Stimulated activated CD4-positive, alpha-beta T cell treated with anti-CD3 and anti-CD28 coated beads, Interleukin-2, amount 100 ng/mL, for 4 hours (primary cell): ENCODE results near the gene ZNF200.
A peak's percentile ranks its signal among the peaks of the same experiment; 100 is the strongest.
"Not testable (repeated sequence)": the region's sequence is repeated elsewhere in the genome, so short reads cannot be mapped to it uniquely, and the experiment has no call there.

Experiments
- DNase-seq: peaks from one replicate; pipeline ENCODE4 v3.0.0-alpha.2; 2020; ENCODE audit warnings: low read depth

ZNF200 gene

DNA sequence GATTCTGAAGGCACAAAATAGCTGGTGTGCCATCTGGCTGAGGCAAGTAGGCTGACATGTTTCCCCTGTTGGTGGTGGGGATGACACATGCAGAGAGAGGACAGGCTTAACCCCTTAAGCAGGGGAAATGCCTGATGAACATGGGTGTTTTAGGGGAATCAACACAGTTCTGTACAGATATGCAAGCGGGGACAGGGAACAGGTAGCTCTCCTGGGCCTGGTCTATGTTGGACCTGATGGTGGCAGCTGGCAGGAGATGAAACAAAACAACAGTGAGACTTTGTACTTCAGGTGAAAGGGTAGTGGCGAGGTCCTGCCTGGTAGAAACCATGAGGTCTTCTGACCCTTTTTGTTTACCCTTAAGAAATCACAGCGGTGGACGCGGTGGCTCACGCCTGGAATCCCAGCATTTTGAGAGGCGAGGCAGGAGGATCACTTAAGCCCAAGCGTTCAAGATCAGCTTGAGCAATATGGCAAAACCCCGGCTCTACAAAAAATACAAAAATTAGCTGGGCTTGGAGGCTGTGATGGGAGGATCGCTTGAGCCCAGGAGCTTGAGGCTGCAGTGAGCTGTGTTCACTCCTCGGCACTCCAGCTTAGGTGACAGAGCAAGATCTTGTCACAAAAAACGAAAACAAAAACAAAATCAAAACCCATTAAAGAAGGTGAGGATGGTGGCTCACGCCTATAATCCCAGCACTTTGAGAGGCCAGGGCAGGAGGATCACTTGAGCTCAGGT, 36.5 kb downstream of the ZNF200 start:
- no peak for DNase-seq

DNA sequence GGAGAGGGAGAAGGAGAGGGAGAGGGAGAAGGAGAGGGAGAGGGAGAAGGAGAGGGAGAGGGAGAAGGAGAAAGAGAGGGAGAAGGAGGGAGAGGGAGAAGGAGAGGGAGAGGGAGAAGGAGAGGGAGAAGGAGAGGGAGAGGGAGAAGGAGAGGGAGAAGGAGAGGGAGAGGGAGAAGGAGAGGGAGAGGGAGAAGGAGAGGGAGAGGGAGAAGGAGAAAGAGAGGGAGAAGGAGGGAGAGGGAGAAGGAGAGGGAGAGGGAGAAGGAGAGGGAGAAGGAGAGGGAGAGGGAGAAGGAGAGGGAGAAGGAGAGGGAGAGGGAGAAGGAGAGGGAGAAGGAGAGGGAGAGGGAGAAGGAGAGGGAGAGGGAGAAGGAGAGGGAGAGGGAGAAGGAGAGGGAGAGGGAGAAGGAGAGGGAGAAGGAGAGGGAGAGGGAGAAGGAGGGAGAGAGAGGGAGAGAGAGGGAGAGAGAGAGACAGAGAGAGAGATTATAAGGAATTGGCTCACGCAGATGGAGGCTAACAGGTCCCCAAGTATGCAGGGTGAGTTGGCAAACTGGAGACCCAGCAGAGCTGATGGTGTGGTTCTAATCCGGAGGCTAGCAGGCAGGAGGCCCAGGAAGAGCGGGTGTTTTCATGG, 37.1 kb downstream of the ZNF200 start:
- DNase-seq, result not testable (repeated sequence)

DNA sequence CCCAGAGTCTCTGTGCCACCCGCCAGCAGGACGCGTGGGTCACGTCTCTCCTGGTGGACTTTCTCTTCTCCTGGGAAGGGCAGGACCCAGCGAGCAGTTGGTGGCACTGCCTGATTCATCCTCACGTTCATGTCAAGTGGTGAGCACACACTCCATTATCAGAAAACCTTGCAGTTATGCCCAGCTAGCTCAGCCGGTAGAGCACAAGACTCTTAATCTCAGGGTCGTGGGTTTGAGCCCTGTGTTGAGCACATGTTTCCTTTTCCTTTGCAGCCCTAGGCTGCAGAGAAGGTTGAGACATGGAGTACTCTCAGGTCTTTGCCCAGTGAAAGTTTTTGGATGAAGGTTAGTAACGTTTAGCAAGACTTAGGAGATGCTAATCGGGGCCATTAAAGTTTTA, 39.0 kb downstream of the ZNF200 start:
- no peak for DNase-seq

DNA sequence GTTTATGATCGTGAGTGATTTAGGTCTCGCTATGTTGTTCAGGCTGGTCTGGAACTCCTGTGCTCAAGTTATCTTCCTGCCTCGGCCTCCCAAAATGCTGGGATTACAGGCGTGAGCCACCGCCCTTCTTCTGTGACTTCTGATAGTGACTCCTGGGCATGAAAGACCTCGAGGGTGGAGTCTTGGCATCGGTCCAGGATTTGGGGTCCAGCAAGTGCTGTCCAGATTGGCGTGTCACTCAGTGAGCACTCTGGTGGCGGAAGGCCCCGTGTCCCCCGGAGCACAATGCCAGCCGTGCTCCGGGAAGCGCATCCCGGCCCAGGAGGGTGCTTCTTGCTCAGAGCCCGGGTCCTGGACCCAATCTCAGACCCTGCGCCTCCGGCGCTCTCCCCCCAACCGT, 40.2 kb downstream of the ZNF200 start:
- no peak for DNase-seq

DNA sequence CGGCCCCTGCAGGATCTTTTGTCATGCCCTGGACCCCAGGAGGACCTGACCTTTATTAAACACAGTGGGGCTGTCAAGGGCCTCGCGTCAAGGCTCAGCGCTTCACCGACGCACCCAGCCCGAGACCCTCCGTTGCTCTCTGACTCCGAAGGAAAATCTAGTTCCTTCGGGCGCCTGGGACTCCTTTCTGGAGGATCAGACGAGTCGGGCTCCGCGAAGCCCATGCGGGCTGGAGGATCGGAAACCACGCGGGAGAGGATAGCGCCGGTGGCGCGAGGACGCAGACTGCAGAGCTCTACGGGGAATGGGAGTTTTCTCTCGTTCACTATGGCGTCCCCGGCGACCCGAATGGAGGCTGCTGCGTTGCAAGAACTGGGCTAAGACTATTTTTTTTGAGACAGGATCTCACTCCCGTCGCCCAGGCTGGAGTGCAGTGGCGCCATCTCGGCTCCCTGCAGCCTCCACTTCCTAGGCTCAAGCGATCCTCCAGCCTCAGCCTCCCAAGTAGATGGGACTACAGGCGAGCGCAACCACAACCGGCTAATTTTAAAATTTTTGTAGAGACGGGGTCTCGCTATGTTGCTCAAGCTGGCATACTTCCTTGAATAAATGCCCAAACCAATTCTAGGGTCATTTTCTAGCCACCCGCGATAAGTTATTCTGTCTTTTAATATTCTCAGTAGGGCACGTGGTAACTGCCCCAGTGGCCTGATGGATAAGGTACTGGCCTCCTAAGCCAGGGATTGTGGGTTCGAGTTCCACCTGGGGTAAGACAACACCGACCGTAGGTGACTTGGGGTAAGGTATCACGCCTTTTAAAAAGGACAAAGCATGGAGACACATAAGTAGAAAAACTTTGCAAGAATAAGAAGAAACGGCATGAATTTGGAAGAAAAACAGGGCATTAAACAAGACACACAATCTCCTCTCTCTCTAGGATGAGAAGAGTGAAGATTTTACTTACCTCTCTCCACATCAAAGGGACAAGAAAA, 41.4 kb downstream of the ZNF200 start:
- DNase-seq, result no peak

DNA sequence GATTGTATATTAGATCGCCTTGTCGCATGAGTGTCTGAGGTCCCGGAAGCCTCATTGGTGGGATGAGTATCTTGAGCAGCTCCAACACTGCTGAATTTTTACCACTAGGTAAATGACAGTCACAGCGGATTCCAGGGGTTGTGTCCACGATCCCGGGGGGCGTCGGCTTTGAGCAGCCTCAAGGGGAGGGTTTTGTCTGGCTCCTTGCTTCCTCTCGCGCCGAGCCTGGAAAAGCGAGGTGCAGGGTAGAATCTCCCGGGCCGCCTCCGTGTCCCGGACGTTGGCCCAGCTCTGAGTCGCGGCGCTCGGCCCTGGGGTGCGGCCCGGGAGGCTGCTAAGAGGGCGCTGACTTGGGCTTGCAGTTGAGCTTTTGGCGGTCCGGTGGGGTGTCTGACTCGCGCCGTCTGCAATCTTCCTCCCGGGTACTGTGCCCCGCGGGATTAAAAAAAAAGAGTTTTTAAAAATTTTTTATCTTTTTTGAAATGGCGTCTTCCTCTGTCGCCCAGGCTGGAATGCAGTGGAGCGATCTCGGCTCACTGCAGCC, 42.4 kb downstream of the ZNF200 start:
- no peak for DNase-seq

DNA sequence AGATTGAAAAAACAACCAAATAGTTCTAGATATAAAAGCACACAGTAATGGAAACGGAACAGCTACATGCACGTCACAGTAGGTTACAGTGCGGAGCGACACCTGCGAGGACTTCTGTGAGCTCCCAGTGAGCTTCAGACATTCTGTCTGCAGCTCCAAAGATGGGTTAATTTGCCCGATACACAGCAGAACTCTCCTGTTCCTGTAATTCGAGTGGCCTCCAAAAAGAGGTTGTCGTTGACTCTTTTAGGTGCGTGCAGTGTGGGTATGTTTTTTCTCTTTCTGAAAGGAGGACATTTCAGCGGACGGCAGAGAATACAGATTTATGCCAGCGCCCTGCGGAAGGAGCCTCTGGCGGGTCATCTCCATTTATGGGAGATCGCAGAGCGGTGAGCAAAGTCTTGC, 44.0 kb downstream of the ZNF200 start:
- DNase-seq, result no peak

DNA sequence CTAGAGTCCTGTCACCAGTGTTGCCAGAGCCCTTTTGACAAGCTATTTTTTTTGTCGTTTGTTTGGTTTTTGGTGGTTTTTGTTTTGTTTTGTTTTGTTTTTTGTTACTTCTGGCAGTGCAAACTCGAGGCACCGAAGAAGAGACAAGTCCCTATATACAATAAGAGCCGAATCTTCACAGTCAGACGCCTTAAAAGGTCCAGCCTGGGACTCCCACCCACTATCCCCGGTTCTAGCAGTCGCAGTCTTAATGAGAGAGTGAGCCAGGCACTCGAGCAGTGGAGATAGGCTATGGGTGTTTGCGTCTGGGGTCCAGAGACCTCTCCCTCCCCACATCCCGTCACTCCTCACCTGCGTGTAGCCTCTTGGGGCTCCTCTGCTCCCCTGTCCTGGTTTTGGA, 45.1 kb downstream of the ZNF200 start:
- DNase-seq, result no peak

DNA sequence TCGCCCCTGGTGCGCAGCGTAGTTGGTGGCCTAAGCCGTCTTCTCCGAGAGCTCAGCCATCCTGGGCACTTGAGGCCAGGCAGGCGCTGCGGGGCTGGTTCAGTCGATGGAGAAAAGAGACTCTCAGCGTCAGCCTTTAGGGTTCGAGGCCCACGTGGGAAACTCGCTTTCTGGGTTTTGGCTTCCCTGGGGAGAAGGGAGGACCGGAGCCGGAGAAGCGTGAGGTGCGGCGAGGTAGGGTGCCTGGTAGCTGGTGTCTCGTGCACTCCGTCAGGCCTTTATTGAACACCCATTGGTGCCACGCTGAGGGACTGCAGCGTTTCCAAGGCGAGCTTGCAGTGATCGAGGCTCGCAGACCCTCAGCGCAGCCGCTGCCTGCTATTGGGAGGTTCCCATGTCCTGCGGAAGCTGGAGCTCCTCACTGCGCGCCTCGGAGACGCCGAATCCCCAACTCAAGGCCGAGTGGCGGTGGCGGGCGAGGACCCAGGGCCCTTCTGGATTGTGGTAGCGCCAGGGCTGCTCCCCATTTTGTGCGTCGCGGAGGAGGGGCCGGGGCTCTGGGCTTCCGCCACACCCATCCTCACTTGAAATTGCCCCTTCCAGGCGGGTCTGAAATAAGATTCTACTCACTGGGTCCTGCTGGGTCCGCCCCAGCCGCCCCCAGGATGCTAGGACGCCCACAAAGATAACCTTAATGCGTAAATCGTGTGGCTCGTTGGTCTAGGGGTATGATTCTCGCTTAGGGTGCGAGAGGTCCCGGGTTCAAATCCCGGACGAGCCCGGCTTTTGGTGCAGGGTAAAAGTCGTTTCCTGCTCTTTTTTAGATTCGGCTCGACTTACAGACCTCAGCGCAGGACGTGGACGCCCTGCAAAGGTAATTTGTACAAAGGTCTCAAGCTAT, 45.8 kb downstream of the ZNF200 start:
- no peak for DNase-seq

DNA sequence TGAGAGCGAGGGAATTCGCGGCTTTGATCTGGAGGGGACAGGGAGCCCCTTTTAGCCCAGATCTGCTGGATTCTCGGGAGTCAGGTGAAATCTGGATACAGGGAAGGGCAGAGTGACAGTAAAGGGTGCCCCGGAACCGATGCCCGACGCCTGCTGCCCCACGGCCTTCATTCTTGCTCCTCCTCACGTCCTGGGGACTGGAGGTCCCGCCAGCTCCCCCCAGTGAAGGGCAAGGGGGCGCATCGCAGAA, 46.4 kb downstream of the ZNF200 start:
- no peak for DNase-seq

DNA sequence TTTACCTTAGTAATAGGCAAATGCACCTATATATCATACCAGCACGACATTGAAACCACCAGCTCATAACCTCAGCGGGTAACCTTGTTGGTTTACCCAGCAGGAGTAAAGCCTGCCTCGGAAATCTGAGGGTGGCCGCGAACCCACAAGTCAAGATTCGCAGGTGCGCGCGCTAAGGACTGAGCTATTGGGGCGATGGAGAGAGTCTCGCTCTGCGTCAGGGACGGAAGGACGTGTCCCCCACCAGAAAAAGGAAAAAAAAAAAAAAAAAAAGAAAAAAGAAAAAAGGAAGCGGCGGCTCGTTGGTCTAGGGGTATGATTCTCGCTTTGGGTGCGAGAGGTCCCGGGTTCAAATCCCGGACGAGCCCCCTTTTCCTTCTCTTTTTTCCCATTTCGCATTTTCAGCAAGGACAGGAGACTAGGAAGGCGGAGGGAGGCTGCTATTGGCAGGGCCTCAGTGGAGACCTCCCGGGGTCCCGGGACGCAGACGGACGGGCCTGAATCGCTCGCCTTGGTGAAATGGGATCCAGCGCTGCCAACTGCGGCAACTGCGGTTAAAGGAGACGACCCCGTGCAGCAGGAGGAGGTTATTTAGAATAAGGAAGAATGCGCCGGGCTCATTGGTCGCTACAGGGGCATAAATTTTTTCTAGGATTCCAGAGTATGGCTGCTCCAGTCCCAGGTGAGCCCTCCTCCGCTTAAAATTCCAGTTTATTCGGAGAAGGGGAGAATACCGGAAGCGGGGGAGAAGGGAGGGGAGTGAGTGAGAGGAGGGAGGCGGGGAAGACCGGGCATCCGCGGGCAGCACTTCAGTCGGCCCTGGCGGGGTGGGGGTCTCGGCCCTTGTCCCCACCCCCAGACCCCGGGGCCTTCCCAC, 46.9 kb downstream of the ZNF200 start, which contains the start of gene OR1F1:
Gene OR1F1, plus strand, starts transcription at position 407 of the 877 bp plus-strand sequence.
- DNase-seq, result peak; percentile 36

DNA sequence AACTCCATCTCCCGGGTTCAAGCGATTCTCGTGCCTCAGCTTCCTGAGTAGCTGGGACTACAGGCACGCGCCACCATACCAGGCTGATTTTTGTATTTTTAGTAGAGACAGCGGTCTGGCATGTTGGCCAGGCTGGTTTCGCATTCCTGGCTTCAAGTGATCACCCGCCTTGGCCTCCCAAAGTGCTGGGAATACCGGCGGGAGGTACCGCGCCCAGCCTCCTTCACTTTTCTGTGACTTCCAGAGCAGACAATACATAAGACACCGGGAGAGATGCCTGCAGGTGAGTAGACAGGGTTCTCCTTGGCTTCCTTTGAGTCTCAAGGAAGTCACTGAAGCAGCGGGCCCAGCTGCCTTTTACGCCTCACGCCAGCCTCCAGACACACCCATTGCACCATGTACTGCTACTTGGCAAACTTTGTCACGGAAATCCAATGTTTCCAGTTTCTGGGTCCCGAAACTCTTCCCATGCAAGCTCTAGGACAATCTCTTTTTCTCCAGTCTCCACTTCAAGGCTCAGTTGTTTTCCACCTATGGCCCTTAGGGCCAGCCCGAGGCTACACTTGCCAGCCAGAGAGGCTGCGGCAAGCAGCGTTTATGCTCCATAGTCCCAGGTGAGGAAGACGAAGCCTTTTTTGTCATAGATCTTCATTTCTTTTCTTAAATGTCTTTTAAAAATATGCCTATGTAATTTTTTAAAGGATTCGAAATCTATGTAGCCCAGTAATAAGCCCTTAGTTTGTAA, 47.8 kb downstream of the ZNF200 start:
- DNase-seq, result no peak

DNA sequence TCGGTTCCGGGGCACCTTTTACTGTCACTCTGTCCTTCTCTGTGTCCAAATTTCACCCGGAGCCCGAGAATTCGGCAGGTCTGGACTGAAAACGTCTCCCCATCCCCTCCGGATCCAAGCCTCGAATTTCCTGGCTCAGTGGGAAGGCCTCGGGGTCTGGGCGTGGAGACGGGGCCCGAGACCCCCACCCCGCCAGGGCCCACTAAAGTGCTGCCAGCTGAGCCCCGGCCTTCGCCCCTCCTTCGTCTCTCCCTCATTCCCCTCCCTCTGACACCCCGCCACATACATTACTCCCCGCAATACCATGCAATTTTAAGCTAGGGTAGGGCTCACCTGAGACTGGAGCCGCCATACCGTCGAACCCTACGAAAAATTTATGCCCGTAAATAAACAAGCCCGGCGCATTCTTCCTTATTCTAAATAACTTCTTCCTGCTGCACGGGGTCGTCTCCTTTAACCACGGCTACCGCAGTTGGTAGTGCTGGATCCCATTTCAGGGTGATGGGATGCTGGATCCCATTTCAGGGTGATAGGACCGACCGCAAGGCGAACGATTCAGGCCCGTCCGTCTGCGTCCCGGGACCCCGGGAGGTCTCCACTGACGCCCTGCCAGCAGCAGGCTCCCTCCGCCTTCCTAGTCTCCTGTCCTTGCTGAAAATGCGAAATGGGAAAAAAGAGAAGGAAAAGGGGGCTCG, 51.4 kb downstream of the ZNF200 start:
- no peak for DNase-seq

DNA sequence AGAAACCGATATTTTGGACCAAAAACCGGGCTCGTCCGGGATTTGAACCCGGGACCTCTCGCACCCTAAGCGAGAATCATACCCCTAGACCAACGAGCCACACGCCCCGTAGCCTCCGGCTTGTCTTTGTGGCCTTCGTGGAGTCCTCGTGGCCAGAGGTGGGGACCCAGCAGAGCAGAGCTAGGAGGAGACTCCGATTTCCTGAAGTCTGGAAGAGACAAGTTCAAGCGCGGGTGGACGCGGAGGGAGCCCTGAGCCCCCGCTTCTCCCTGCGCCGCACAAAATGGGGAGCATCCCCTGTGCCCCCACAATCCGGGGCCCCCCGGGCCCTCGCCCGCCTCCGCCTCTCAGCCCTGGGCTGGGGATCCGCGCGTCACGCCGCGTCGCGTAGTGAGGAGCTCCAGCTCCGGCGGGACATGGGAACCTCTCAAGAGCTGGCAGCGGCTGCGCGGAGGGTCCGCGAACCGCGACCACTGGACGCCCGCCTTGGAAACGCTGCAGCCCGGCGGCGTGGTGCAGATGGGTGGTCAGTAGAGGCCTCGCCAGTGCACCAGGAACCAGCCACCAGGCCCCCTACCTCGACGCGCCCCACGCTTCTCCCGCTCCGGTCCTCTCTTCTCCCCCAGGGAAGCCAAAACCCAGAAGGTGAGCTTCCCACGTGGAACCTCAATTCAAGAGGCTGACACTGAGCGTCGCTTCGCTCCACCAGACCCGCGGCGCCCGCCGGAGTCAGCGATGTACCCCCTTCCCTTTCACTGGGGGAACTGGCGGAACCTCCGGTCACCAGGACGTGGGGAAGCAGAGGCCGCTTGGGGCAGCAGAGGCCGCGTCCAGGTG, 52.1 kb downstream of the ZNF200 start:
- DNase-seq, result no peak

DNA sequence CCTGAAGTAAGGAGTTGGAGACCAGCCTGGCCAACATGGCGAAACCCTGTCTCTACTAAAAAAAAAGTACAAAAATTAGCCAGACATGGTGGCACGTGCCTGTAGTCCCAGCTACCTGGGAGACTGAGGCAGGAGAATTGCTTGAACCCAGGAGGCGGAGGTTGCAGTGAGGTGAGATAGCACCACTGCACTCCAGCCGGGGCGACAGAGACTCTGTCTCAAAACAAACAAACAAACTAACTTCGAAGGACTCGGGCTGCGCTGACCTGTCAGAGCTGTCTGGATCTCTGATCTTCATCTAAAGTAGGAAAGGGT, 52.7 kb downstream of the ZNF200 start:
- DNase-seq, result not testable (repeated sequence)

DNA sequence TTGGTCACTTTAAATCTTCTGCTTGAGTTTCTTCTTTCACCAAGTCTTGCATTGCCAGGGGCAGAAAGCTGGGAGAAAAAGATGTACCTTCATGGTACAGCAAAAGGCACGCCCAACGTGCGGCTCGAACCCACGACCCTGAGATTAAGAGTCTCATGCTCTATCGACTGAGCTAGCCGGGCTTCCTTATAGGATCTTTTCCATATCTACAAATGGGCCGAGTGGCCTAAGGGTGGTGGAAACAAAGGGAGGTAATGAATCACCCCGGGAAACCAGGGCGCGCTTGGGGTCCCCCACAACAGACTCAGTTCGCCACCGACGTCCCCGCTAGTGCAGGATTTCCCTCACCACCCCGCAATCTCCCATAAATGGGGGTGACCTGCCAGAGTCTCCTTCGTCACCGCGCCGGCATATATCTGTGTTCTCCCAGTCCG, 54.5 kb downstream of the ZNF200 start:
- no peak for DNase-seq

DNA sequence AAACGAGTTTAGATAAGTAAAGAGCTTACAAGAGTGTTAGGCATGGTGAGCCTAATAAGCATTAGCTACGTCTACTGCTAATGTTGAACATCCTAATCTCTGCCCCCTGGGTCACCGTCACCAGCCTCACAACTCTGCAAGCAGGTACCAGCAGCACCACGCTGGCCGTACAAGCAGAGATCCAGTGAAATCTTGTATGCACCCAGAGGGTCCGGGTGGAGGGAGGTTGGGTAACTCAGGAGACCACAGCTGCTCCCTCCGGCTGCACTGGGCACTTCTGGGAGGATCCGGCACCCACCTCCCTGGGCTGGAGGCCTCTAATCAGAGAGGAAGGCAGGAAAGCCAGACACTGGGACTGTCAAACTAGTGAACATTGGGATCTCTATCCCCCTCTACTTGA, 55.3 kb downstream of the ZNF200 start:
- DNase-seq, result no peak
